Activated T-cell treated with anti-CD3 and anti-CD28 coated beads, Interleukin-2, amount 50 U/mL, for 4 hours (primary cell): ENCODE measurements around the gene DAPL1. TPM values are rescaled to one million over a fixed set of nuclear protein-coding genes. Genes with fewer than 3 reads are reported as not detected.
"Not testable (repeated sequence)": the region's sequence is repeated elsewhere in the genome, so short reads cannot be mapped to it uniquely, and the experiment has no call there.

Source experiments
- ATAC-seq, 2 donors: fragments of 200-7000 bp; cut with Tn5 transposase; one replicate each; pipeline ENCODE4 v1.10.0; 2021
- DNase-seq: peaks from one replicate; pipeline ENCODE4 v3.0.0-alpha.2; 2020
- H3K27me3 Mint-ChIP-seq: one replicate; pipeline ENCODE4 v1.8.0; 2021; ENCODE audit warnings: low read depth, mixed read lengths
- H3K36me3 Mint-ChIP-seq: one replicate; pipeline ENCODE4 v1.8.0; 2022; ENCODE audit warnings: mixed read lengths; ENCODE audit not compliant: insufficient read depth
- H3K4me1 Mint-ChIP-seq: one replicate; pipeline ENCODE4 v1.8.0; 2021; ENCODE audit warnings: low read depth, mixed read lengths
- H3K4me3 Mint-ChIP-seq: one replicate; pipeline ENCODE4 v1.8.0; 2021; ENCODE audit warnings: mild to moderate bottlenecking, moderate library complexity, mixed read lengths
- H3K9me3 Mint-ChIP-seq: one replicate; pipeline ENCODE4 v1.8.0; 2021; ENCODE audit warnings: mixed read lengths
- total RNA-seq, 3 donors: library from RNA; stranded (reverse); gene quantifications; one replicate each; pipeline ENCODE4 v1.2.1, GENCODE V29; 2021

The DAPL1 gene
- total RNA-seq, 3 donors from 2014 or later = not detected

- H3K9me3 Mint-ChIP-seq, H3K36me3 Mint-ChIP-seq, H3K27me3 Mint-ChIP-seq, DNase-seq, H3K4me3 Mint-ChIP-seq, ATAC-seq, H3K4me1 Mint-ChIP-seq: not testable (repeated sequence)
These were observed 66.5 kb downstream of the DAPL1 start for GRCh38 chr2:158861626-158862025.

GRCh38 chr2:158865469-158865868 is 70.4 kb downstream of the DAPL1 start:
- not testable (repeated sequence) for H3K27me3 Mint-ChIP-seq, DNase-seq, H3K36me3 Mint-ChIP-seq, H3K4me1 Mint-ChIP-seq, H3K9me3 Mint-ChIP-seq, H3K4me3 Mint-ChIP-seq, ATAC-seq

Other genes starting within 250 kb of the DAPL1 start
- gene TANC1, start 173.3 kb downstream of the DAPL1 start, total RNA-seq = under 1 TPM; 0.33 to 0.40 (median 0.34) TPM